HK-2 (cell line): ENCODE measurements around the gene NUP214.

Experiments
- DNase-seq: peaks from one replicate; pipeline ENCODE4 v3.0.0-alpha.2; 2018; ENCODE audit not compliant: unreplicated experiment

Gene NUP214

DNA sequence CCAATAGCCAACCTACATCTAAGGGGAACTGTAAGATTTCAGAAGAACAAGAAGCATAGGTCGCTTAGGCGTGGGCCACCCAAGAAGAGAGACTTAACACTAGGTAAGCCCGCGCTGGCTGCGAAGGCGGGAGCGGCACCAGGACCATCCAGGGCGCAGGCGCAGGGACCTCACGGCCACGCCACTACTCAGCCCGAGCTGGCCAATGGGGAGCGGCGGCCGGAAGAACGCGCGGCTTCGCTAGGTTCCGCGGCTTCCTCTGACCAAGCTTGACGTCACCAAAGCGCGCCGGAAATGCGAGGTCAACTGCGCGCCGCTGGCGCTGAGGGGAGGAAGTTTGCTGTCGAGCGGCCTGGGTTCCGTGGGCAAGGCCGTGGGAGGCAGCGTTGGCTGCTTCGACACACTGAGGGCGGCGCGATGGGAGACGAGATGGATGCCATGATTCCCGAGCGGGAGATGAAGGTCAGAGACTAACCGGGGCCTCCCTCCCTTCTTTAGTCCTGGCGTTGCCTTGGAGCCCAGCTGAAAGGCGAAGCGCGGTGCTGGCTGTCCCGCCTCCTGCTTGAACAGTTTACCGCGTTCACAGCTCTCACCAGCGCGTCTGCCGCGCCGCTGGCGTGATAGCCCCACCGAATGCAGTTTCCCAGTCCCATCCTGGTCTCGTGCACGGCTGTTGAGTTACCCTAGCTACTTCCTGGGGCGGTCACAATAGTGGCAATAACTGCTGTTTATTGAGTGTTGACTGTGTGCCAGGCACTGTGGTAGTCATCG, at the start of gene NUP214:
Gene NUP214 (plus strand): TSS at position 299 of the 771 bp plus-strand sequence. CDS start 119 bp downstream, at position 418.
- DNase-seq, result peak; percentile 99

DNA sequence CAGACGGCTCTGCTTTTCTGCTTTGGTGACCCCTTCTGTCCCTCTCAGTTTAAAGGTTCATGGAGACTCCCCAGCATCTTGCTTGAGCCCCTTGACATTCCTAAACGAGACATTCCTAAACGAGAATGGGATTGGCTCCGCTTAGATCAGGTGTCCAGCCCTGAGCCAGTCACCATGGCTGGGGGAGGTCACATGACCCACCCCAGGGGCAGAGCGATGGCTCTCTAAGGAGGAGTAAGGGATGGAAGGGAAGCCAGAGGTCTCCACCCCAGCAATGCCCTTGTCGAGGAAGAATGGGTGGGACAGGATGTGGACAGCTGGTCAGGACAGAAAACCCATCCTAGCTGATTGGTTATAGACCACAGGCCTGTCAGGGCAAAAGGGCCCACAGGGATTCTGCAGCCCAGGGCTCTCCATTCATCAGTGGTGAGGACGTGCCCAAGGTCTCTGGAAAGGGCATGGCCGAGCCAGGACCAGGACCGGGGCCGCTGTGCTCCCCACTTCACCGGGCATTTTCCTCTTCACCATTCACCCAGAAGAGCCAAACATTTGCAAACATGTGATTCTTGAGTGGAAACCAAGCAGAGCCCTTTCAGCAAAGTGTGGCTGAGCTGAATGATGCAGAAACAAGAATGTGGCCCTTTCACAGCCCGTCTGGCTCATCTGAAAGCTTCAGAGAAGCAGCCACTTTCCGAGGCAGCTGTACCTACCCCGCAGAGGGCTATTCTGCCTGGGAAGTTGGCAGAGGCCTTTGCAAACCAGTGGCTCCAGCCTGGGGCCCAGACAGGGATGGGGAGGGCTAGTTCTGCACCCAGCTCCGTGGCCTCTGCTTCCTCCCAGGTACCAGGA, 48.8 kb upstream of the NUP214 start:
- DNase-seq, result no peak

DNA sequence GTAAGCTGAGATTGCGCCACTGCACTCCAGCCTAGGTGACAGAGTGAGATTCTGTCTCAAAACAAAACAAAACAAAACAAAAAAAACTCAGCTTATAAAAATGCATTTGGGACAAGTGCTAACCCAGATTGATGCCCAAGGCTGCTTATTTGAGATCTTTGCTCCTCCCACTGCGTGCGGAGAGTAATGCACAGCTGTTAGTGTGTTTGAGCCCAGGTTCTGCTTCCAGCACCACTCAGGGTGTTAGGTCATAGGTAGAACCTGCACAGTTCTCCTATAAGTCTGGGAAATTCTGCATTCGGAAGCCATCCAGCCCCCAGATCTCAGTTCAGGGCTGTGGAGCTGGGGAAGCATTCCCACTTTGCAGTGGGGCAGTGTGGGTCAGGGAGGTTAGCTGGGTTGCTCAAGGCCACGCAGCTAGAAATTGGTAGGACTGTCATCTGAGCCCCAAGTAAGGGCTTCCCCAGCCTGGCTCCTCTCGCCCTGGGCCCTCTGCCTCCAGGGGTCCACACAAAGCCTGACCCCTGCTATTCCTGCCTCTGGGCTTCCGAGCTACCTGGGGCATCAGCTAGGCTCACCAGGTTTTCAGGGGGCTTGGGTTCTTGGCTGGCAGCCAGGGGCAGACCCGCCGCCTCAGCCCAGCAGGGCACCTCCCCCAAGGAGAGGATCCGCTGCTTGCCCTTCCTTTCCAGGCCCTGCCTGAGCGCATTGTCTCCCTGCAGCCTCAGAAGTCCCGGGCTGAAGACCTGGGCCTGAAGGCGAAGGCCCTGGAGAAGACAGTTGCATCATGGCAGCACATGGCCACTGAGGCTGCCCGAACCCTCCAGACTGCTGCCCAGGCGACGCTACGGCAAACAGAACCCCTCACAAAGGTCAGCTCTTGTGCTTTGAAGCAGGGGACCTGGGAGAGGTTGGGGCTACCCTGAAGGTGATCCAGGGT, 46.7 kb upstream of the NUP214 start:
- DNase-seq, result no peak

DNA sequence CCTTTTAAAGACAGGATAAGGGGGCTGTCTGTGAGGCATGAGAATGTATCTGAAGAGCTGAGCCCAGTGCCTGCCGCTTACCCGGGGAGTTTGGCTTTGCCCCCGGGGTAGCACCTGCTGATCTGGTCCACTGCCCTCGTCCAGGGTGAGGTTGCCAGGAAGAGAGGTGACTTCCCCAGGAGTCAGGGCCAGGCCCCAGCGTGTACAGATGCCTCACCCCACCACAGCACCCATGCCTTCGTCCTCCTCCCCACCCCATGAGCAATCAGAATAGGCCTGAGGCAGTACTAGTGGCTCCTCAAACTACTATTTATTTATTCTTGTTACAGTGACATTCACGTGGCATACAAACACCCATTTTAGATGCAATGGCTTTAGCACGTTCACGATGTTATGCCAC, 44.8 kb upstream of the NUP214 start:
- no peak for DNase-seq

DNA sequence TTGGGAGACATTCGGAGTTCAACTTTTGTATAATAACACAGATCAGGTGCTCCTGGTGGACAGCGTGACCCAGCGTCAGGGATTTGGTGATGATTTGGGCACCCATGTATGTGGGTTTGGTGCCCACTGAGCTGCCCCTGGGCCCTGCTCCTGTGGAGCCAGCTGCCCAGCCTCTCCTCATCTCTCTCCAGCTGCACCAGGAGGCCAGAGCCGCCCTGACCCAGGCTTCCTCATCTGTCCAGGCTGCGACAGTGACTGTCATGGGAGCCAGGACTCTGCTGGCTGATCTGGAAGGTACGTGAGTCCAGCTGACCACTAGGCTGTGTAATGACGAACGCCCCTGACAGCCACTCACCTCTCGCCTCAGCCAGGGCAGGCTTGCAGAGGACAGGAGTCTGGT, 43.5 kb upstream of the NUP214 start:
- no peak for DNase-seq

DNA sequence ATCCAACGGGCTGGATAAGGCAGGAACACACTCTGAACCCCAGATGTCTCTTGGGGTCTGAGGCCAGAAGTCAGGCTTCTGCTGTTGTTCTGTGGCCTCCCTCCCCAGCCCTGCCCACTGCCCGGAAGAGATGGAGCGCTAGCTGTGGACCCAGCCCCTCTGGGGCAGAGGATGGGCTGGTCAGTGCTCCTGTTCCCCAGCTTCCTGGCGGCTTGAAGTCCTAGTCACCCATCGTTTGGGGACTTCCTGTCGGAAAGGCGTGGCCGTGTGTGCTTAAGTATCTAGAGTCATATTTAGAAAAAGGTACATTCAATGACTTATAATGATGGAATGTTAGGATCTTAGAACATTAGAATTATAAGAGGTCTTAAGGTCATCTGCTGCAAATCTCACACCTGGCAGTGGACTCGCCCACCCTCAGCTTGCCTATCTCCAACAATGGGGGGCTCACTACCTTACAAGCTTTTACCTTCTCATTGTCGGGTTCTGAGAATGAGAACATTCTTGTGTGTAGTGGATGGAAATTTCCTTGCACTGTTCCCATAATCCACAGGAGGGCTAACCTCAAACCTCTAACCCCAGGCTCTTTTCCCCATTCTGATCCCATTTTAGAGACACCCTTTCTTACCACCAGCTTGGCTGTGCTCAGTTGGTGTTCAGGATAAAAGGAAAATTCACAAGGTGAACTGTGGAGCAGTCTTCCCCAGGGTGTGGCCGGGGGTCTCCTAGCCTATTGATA, 42.4 kb upstream of the NUP214 start:
- no peak for DNase-seq

DNA sequence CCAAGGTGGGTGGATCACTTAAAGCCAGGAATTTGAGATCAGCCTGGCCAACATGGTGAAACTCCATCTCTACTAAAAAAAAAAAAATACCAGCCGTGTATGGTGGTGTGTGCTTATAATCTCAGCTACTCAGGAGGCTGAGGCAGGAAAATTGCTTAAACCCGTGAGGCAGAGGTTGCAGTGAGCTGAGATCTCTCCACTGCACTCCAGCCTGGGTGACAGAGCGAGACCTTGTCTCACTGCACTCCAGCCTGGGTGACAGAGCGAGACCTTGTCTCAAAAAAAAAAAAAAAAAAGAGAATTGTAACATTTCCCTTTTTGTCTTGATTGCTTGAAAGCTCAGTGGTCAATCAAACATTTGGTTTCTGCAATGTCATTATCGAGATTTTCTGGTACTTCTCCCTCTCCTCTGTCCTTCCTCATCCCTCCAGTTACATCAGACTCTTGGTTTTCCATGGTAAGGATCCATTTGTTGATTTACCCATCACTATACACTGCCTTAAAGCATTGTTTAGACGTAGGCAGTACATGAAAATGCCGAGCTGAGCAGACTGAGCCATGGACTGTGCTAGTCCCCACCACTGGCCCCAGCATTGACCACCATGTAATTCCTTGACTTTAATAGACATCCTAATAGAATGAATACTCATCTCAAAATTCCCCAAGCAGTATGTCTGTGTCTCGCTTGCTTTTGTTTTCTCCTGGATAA, 40.6 kb upstream of the NUP214 start:
- DNase-seq, result no peak

DNA sequence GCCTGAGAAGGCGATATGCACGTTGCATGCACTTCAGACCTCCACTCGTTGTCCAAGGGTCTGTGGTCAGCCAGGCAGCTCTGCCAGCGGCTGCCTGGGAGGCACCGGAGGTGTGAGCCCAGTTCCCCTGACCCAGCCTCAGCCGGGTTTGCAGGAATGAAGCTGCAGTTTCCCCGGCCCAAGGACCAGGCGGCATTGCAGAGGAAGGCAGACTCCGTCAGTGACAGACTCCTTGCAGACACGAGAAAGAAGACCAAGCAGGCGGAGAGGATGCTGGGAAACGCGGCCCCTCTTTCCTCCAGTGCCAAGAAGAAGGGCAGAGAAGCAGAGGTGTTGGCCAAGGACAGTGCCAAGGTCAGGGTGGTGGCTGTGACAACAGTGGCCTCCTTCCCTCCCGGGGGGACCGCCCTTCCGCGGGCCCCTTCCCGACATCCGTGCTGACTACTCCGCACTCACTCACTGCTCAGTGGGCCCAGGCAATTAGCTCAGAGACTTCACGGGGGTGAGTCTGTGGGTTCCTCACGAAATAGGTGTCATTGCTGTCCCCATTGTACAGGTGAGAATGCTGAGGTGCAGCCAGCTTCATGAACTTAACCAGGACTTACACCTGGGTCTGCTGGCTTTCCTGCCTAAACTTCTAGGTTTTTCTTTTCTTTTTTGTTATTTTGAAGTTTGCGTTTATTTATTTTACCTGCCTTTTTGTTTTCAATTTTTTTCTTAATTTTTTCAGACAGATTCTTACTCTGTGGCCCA, 39.8 kb upstream of the NUP214 start:
- no peak for DNase-seq

DNA sequence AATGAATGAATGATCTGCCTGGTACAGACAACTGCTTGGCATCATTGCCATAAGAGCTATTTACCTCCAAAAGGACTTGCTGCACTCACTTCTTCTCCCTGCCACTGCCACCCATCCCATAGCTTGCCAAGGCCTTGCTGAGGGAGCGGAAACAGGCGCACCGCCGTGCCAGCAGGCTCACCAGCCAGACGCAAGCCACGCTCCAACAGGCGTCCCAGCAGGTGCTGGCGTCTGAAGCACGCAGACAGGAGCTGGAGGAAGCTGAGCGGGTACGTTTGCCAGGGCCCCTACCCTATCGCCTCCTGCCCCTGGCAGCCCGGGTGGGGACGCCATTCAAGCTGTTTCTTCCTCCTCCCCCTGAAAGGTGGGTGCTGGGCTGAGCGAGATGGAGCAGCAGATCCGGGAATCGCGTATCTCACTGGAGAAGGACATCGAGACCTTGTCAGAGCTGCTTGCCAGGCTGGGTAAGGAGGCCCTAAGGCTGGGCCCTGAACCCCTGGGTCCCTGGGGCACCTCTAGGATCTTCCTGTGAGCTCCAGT, 38.0 kb upstream of the NUP214 start:
- DNase-seq, result no peak

DNA sequence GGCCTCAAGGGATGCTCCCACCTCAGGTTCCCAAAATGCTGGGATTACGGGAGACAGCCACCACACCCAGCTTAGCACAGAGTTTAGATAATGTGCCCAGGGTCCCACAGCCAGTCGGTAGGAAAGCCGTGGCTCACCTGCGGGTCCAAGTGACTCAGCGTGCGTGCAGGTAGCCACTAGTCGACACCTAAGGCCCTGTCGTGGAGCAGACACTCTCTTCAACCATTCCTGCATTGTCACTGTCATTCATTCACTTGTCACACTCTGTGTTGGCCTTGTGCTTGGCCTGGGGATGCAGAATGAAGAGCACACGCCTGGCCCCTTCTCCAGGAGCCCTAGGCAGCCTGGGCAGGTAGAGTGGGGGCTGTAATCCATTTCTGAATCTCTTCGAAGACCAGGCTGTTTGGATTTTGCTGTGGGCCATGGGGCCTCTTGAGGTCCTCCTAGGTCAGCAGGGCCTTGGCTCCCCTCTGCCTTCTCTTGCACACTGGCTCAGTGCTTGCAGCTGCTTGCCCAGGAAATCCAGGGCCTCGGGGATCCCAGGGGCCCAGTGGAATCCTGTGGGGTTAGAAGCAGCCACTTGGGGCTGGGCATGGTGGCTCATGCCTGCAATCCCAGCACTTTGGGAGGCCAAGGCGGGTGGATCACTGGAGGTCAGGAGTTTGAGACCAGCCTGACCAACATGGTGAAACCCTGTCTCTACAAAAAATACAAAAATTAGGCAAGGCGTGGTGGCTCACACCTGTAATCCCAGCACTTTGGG, 35.2 kb upstream of the NUP214 start:
- DNase-seq, result no peak

DNA sequence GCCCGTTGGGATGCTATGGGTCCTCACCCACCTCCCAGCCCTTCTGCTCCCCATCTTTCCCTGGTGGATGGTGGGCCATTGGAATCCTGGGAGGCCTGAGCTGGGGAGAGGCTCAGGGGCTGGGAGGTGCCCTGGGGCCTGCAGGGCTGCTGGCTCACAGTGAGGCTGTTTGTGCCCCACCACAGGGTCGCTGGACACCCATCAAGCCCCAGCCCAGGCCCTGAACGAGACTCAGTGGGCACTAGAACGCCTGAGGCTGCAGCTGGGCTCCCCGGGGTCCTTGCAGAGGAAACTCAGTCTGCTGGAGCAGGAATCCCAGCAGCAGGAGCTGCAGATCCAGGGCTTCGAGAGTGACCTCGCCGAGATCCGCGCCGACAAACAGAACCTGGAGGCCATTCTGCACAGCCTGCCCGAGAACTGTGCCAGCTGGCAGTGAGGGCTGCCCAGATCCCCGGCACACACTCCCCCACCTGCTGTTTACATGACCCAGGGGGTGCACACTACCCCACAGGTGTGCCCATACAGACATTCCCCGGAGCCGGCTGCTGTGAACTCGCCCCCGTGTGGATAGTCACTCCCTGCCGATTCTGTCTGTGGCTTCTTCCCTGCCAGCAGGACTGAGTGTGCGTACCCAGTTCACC, 33.9 kb upstream of the NUP214 start:
- DNase-seq, result no peak

DNA sequence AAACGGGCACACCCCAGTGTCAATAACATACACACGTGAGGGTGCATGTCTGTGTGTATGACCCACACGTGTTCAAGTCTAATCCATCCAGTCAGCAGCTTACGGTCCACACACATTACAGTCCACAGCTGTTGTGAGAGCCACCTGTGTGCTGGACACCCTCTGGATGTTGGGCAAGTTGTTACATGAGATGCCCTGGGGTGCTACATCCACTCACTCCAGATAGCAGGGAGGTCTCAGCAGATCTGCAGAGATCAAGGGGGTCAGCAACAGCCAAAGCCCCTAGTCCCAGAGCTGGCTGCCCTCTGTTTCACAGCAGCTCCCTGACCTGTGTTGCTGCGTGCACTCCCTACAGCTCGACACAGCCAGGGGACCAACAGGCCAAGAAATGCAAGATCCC, 33.4 kb upstream of the NUP214 start:
- DNase-seq, result no peak

DNA sequence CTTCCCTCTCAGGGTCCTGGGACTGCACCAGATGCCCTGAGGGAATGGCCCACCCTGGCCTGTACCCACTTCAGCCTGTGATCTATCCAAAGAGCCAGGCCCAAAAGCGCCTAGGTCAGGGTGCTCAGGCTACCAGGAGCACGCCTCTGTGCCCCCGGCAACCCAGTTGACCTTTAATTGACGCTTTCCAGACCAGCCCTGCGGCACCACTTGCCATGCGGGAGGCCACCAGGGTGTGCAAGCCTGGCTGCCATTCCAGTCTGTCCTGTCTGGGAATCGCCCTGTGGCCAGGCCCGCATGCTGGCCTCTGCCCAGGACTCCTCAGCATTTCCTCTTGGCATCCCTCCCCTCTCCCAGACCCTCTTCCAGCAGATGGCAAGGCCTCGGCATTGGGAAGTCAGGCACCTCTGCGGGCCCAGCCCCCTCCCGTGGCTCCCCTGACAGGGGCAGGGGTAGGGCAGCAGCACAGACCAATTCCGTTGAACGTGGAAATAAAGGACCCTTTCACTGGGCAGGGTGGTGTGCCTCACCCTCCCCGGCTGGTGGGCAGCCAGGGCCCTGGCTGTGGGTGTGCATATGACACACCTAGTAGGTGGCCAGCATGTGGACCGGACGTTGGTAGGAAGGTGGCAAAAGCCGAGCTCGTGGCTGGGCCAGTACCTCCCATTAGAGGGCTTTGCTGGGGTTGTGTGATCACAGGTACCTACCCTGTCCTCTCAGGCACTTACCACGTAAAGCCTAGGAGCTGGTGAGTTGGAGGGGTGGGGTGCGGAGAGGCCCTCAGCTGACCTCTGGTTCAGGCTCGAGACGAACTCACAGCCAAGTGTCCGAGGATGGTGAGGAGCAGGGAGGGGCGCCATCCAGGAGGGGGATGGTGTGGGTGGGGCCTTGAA, 32.6 kb upstream of the NUP214 start:
- DNase-seq, result no peak

DNA sequence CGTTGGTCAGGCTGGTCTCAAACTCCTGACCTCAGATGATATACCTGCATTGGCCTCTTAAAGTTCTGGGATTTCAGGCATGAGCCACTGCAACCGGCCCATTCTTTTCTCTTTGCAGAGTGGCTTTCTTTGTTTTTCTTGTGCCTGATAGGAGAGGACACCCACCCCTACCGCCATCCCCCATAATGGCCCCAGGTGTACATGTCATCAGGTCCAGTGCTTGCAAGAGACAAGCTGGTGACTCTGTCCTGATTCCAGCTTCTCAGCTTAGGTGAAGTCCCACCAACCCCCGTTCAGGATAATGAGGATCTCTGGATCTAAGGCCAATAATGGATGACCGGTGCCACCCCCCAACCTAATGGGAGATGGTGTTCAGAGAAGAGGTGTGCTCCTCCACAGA, 31.4 kb upstream of the NUP214 start:
- no peak for DNase-seq

DNA sequence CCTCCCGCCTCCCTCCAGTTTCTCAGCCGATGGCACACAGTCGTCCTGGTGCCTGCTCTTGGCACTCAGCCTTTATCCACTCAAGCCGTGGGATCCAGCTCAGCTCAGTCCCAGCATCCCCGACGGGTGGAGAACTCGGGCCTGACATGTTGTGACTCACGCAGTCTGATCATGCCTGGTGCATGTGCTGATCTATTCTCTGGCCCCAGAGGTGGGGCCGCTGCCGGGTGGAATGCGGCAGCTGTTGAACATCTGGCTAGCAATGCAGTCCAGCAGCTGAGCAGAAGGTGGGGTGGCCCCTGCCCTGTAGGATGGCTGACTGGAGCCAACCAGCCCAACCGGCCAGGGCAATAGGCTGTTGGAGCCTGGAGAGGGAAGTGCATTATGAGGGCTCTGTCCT, 30.8 kb upstream of the NUP214 start:
- no peak for DNase-seq

DNA sequence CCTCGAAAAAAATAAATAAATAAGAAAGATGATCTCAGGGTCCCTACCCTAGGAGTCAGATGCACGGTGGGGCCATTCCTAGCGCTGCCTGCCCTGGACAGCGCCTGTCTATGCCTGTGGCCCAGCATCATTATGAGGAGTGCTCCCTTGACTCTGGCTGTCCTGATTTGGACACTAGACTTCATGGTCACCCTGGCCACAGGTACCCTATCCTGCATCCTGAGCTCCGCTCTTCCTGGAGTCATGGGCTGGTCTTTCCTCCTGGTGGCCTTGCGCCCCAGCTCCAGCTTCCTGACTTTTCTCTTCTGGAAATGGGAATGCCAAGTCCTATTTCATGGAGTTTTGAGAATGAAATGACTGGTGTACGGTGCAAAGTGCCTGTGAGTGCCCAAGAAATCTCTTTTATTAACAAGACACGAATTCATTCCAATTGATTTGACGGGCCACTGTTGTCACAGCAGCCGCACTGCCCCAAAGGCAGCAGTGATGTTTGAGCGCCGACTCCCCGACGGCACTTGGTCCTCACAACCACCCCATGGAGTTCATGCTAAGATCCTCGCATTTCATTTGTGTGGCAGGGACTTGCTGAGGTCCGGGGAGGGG, 29.6 kb upstream of the NUP214 start:
- no peak for DNase-seq
